Ammon's horn (tissue), 1 donor: Measurements from ENCODE around the gene CEPT1.
"Not testable (repeated sequence)": the region's sequence is repeated elsewhere in the genome, so short reads cannot be mapped to it uniquely, and the experiment has no call there.

Source experiments
- DNase-seq: peaks from one replicate; pipeline ENCODE4 v3.0.0-alpha.2; 2016; ENCODE audit warnings: low spot score

The CEPT1 gene

DNA sequence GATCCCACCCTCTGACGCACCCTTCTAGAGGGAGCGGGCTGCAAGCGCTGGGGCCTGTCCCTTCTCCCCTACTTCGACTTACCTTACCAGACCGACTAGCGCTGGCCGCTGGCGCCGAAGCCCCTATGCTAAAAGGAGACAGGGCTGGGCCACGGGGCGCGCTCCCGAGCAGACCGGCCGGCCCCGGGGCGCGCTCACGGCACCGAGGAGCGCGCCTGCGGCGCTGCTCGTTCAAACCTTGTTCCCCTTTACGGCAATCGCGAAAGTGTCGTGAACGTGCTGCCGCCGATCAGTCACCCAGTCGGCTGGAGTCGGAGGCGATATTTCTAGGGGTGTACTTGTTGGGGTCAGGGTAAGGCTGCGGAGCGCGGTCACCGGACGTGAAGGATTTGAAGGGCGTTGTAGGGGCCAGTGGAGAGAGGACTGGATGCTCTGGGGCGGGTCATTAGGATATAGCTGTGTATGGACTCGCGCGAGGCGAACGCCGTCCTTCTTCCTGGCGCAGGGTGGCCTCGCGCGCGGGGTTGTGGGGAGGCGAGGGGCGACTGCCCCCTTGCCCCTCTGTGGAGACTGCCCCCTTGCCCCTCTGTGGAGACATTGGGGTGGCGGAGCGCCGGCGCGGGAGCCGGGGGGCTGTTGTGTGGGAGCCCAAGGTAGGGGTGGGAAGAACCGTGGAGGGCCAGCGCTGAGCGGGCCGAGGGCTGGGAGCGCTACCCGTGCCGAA, at the start of gene CEPT1, which contains the start of gene DRAM2:
CEPT1 (plus strand) TSS at position 268 of the 724 bp plus-strand sequence. CDS start 7,492 bp downstream, outside the sequence.
DRAM2 (minus strand) TSS at position 138 of the 724 bp plus-strand sequence. CDS start 8,539 bp downstream, outside the sequence.
- DNase-seq = peak; percentile 96

DNA sequence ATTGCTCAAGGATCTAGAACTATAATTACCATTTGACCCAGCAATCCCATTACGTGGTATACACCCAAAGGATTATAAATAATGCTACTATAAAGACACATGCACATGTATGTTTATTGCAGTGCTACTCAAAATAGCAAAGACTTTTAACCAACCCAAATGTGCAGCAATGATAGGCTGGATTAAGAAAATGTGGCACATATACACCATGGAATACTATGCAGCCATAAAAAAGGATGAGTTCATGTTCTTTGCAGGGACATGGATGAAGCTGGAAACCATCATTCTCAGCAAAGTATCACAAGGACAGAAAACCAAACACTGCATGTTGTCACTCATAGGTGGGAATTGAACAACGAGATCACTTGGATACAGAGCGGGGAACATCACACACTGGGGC, 44.6 kb upstream of the CEPT1 start:
- DNase-seq = not testable (repeated sequence)

DNA sequence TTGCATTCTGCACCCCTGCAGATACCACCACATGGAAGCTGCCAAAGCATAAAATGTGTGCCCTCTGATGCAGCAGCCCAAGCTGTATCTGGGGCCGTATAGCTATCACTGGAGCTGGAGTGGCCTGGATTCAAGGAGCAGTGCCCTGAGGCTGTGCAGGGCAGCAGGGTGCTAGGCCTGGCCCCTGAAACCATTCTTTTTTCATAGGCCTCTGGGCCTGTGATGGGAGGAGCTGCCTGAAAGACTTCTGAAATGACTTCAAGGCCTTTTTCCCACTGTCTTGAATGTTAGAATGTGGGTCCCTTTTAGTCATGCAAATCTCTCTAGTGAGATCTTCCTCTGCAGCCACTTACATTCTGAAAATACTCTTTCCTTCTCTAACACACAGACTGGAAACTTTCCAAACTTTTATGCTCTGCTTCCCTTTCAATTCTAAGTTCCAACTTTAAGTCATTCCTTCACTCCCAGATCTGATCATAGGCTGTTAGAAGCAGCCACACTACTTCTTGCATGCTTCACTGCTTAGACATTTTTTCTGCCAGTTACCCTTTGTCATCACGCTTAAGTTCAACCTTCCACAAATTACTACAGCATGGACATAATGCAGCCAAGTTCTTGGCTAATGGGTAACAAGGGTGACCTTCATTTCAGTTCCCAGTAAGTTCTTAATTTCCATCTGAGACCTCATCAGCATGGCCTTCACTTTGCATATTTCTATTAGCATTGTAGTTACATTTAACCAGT, 42.5 kb upstream of the CEPT1 start:
- no peak for DNase-seq

DNA sequence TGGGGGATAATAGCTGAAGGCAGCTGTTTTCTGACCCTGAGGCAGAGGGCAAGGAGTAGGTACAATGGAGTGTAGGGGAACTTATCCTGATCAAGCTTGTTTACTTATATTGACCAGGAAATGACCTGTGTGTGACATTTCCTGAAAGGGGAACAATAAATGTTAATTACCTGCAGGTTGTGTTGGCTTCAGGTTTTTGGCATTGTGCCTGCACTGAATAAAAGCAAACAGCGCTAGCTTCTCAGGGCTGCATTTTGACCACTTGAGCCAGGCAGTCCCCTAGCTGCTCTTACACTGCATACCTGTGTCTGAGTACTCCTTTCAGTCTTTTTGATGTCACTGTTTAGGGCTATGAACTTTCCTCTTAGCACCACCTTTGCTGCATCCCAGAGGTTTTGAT, 40.7 kb upstream of the CEPT1 start:
- DNase-seq = no peak

DNA sequence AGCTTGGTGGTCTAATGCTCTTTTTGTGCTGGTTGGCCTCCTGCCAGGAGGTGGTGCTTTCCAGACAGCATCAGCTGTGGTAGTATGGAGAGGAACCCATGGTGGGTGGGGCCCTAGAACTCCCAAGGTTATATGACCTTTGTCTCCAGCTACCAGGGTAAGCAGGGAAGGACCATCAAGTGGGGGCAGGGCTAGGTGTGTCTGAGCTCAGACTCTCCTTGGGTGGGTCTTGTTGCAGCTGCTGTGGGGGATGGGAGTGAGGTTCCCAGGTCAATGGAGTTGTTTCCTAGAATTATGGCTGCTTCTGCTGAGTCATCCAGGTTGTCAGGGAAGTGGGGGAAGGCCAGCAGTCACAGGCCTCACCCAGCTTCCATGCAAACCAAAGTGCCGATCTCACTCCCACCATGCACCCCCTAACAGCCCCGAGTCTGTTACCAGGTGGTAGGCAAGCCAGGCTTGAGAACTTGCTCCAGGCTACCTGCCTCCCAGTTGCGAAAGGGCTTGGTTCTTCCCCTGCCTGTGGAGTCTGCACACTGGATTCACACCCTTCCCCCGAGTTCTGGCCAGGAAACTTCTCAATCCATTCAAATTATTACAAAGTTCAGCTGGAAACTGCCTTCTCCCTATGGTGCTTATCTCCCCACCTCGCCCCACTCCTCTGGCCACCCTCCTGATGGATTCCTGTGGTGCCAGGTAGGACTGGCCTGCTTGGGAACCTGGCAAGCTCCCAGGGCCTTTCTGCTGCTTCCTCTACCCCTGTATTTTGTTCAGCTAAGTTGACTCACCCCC, 38.0 kb upstream of the CEPT1 start:
- no peak for DNase-seq

DNA sequence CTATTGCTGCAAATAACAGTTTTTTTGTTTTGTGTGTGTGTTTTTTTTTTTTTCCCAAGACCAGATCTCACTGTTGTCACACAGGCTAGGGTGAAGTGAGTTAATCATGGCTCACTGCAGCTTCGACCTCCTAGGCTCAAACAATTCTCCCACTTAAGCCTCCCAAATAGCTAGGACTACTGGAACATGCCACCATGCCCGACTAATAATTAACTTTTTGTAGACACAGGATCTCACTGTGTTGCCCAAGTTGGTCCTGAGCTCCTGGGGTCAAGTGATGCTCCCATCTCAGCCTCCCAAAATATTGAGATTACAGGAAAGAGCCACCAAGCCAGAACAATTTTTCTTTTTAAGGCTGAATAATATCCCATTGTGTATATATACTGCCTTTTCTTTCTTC, 35.0 kb upstream of the CEPT1 start:
- no peak for DNase-seq

DNA sequence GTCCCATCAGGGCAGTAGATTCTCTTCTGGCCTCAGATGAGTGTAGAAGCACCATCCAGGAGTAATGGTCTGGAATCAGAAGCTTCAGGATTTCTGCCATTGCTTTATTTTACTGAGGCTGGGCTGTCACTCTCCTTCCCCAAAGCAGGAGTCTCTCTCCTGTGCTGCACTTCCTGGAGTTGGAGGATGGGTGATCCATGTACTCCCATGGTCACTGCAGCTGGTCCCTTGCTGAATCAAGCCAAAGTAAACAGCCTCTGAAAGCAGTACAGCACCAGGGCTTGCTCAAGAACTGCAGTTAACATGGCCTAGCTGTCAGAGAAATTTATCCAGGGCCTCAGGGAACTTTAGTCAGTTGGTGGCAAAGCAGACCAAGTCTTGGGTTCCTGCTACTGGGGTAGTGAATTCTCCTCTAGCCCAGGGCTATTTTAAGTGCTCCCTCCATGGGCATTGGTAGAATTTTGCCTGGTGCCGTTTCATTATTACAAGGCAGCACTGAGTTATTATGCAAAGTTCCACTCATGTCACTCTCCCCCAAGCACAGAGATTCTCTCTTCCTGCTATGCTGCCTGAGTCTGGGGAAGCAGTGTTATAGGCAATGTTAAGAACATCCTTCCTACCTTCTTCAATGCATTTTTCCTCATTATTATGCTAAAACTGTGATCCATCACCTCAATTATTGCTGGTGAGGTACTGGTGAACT, 29.7 kb upstream of the CEPT1 start:
- no peak for DNase-seq

DNA sequence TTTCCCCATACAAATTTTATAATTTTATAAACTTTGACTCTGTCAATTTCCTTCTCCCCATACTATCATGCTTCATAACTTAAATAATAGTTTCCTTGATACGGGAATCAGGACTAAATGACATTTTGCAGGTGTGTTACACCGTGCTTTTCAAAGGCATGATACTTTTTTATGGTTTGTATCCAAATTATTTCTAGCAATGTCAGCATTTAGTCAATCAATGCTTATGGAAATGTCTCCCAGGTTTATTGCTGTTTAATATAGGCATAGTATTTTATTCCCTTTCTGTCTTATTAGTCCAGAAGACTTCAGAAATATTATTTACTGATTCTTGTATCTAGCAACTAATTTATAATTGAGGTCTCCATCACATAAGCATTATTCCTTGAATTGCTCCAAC, 23.5 kb upstream of the CEPT1 start:
- DNase-seq = no peak

DNA sequence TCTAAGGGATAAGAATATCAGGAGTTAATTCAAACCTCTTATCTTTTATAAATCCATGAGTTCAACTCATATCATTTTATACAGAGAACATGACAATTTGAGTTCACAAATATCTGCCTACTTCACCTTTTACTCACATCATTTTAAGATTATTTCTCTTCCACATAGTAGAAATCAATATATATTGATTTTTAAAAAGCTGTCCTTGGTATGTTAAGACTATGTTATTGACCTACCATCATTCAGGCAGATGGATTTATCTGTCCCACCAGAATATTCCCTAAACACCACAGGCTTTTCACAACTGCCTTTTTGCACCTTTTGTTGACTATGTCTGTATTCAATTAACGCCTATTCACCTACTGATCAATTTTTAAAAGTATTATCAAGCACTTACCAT, 13.7 kb upstream of the CEPT1 start:
- DNase-seq = no peak

DNA sequence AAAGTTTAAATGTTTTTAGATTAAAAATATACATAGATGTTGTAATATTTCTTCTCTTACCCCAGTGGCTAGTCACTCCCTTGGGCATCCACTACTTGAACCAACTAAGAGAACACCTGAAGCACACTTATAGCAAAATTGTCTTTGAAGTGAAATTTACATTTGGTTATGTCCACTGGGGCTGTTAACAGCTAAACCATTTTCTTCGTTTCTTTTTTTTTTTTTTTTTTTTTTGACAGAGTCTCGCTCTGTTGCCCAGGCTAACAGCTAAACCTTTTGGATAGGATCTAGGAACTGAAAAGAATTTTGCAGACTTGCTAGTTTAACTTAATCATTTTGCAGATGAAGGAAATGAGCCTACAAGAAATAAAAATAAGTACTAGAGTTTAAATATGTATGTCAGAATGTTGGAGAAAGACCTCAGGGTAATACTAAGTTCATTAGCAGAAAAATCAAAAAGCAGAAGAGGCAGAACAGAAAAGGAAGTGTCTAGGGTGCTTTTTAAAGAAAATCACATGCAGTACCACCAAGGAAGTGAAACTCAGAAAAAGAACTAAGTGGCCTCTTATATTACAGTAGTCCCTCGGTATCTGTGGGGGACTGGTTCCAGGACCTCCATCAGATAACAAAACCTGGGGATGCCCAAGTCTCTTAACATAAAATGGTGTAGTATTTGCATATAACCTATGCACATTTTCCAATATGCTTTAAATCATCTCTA, 11.9 kb upstream of the CEPT1 start:
- DNase-seq = peak; percentile 17

DNA sequence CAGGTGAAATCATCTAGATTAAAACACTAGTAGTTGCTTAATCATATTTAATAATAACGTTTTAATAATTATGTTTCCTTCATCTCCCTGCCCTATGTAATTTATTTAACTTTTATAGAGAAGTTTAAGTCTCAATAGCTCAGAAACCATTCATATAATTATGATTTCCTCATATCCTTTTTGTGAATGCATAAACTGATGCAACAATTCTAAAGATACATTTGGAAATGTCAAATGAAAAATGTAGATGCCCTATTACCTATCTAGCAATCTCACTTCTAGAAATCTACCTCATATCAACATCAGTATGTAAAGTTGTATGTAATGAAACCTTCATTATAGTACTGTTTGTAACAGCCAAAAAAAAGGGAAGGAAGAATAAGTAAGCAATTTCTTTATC, 10.6 kb upstream of the CEPT1 start:
- no peak for DNase-seq

DNA sequence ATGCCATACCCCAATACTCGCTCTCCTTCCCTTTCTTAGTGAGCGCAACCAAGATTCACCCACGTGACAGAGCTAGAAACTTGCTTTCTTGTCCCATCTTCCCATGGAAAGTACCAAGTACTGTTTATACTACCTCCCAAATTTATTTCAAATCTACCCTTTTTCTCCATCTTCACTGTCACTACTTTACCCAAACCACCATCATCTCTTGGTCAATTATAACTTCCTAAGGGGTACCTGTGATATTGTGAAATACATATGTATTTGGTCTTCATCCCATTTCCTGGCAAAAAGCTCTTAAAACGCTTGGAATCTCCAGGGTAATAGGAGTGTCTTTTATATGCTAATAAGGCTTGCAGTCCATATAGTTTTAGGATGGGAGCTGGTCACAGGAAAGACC, 8.3 kb upstream of the CEPT1 start:
- DNase-seq = no peak

DNA sequence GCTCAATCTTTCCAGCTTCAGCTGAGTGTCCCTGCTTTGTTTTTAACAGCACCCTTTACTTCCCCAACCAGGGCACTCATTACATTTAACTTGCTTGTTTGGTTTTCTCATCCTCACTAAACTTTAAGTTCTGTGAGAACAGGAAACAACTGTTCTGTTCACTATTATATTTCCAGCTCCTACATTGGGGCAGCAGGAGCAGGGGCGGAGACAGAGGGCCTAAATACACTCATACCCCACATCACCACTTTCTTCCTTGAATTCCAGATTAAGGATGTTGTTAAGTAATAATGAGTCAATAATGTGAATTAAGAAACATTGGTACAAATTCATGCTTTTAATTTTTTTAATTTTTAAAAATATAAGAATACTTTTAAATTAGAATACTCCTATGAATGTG, 6.2 kb upstream of the CEPT1 start:
- no peak for DNase-seq

DNA sequence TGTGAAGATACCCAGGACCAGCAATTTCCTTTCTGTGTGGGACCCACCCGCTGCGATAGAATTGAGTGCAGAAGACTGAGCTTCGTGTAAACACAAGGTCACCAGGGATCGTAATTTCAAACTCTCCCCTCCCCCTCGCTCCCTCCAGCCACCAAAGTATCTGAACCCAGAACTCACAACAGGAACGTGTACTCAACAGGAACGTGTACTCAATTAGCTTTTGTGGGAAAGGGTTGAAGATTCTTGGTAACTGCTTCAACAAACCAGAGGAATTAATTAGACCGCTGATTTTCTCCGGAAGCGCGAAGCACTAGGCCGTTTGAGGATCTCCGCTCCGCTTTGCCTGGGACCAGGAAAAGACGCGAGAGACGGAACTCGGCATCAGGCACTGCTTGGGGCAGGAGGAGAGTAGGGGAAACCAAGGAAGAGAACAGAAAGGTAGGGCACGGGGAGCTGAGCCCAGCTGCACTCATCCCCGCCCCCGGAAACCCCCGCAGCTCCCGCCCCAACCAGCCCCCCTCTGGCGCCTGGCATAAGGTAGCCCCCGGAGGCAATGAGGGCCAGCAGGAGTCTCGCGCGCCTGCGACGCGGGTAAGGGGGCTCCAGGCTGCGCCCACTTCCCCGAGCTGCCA, 583 bp upstream of the CEPT1 start:
- peak; percentile 56 for DNase-seq

DNA sequence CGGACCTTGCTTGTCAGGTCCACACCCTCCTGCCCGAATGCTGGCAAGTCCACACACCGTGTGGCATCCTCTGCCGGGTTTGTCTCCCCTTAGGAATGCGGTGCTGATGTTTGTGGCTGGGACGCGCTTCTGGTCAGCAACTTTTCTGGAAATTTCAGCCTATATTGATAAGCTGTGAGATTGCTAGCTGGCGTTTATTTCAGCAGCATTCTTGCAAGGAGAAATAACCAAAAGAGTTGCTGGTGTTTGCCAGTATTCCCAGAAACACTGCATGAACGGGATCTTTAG, 601 bp downstream of the CEPT1 start:
- peak; percentile 45 for DNase-seq

DNA sequence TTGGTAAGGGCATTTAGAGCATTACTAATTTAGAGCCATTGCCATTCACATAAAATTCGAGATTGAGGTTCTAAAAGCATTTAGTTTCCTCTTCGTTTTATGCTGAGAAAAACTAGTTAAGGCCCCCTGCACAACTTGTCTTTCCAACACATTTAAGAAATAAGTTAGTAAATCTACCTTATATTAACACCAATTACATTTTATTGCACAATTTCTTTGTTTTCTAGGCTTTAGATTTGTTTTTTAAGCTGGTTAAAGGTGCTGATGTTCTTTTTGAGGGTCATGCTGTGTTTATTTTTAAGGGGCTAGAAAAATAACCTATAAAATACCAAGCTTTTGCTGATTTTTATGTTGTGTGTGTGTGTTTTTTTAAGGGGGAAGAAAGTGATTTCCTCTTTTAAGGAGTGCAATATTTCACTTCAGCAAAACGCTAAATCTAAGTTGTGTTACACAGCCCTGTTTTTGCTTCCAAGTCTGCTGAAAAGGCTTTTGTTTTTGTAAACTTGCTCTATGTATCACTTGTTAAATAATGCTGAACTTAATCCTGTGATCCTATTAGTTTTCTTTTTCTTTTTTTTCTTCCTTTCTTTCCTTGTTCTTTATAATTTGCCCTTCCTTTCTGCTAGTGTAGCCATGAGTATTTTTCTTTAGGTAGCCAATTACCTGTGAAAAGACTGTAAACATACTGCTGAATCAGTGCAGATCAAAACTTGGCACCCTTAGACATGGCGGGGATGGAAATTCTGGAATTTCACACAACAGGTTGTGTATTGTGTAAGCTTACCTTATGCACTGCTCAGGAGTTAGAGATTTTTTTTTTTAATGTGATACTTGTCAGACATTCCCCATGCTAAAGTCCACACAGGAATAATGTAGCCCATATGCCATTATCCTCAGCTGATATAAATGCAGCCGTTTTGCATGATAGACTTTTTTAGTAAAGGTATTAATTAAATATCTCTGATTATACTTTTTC, 1.5 kb downstream of the CEPT1 start:
- no peak for DNase-seq

DNA sequence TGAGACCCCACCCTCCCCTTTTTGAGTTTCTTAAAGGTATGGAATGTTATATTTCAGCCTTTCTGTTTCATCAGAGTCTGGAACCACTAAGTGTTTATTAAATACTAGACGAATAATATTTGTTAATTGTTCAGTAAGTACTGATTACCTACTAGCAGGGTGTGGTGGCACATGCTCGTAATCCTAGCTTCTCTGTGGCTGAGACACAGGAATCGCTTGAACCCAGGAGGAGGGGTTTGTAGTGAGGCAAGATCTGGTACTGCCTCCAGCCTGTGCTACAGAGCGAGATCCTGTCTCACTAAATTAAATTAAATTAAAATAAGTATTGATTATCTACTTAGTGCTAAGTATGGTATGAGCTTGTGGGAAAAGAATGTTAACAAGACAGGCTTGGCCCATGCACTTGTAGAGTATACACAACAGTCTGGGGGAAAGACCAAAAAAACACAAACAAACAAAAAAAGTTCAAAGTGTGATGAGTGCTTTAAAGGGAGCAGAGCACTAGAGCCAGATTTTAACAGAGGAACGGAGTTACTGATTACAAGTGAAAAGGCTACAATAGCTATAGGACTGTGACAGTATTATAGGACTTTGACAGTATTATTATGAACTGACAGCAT, 2.4 kb downstream of the CEPT1 start:
- no peak for DNase-seq

DNA sequence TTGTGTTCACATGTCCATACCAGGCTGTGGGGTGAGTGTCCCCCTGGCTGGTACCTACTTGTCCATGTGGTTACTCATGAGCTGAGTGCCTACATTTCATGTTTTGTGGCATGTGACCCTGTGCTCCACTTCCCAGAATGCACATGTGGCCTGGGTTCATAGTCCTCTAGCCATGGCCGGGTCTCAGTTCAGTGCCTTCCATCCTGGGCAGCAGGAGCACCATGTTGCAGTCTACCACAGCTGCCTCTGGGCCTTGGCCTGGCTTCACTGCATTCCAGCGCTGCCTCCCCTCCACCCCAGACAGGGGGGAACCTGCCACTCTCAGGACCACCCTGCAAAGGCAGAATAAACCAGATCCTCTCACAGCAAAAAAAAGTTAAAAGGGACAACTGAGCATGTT, 5.5 kb downstream of the CEPT1 start:
- DNase-seq = no peak

DNA sequence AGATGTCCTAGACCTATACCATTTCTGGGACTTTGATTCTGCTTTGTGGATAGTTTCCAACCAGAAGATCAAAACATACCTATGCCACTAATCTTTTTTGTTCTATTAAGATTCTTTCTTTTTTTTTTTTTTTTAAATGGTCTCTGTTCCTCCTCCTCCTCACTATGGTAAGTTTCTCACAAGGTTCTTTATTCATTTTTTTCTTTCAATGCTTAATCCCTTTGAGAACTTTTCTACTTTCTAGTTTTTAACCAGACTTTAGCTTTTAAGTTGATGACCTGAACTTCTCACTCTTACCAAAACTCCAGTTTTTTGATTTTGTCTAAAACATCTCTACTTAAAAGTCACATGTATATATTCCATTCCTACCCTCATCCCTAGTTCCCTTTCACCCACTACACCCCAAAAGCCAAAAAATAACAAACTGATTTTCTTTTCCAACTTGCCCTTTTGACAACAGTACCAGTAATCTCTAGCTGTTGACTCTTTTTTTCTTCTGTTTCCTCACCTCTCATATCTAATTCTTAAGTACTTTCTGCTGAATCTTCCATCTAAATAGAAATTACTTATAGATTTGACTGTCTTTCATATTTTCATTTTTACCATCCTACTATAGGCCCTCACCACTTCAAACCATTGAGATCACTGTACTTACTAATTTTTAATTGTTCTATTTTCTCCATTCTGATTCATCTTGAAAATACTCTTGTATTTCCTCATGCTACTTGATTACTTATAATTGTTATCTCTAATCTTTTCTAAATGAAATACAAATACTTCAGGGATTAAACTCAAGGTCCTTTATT, 6.1 kb downstream of the CEPT1 start:
- DNase-seq = no peak
